ENCODE results near the gene MYCBP2.
A peak's percentile ranks its signal among the peaks of the same experiment; 100 is the strongest.
"Not testable (repeated sequence)": the region's sequence is repeated elsewhere in the genome, so short reads cannot be mapped to it uniquely, and the experiment has no call there.

Gene MYCBP2

DNA sequence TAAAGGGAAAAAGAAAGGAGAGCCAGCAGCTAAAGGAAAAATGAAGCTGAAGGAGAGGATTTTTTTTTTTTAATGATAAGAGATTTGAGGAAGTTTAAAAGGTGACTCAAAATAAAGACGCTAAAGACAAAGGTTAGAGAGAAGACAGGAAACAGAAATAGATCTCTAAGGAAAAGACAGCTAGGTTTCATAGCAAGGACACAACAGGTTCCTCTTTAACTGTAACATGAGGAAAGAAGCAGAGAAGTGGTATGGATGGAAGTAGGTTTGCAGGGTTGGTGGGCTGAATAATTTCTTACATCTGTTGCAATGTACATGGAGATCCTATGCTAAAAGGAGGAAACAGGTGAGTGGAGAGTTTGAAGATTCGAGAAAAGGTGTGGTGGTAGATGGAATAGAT, 107.5 kb downstream of the MYCBP2 start:
- no peak overlapping the region for H3K4me3 ChIP-seq (ENCODE audit: low read depth, low read length)
- no peak for DNase-seq (ENCODE audit: low read depth)
- in situ Hi-C loops (cut with HindIII; ENCODE audit: low sequenced_read_pairs), result no loop called here
- no peak for TF ChIP-seq CTCF (IDR thresholded peaks at IDR 0.05; ENCODE audit: low read depth, low read length, missing control alignments)

DNA sequence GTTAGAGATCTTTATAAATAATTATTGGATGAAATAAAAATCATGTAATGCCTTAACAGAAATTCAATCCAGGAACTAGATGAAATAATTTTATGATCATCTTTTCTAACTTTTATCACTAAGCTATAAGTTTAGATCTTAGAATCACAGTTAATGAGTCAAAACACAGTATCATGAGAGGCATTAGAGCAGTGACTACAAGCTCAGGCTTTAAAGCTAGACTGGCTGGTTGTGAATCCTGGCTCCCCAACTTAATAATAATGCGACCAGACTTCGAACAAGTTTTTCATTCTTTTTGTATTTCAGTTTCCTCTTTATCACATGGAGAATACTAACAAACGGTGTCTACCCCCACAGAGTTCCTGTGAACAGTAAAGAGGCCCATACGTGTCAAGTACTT, 108.6 kb downstream of the MYCBP2 start:
- in situ Hi-C loops (cut with HindIII; ENCODE audit: low sequenced_read_pairs), result no loop called here
- no peak for TF ChIP-seq CTCF (IDR thresholded peaks at IDR 0.05; ENCODE audit: low read depth, low read length, missing control alignments)
- no peak for DNase-seq (ENCODE audit: low read depth)
- no peak overlapping the region for H3K4me3 ChIP-seq (ENCODE audit: low read depth, low read length)

DNA sequence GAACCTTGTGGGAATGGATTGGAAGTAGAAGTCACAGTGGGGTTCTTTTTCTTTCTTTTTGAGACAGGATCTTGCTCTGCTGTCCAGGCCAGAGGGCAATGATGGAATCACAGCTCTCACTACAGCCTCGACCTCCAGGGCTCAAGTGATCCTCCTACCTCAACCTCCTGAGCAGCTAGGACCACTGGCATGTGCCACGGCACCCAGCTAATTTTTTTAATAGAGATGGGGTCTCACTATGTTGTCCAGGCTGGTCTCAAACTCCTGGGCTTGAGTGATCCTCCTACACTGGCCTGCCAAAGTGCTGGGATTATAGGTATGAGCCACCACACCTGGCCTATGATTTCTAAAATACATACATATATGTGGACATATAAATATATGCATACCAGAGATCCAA, 111.4 kb downstream of the MYCBP2 start:
- H3K4me3 ChIP-seq (ENCODE audit: low read depth, low read length), result no peak overlapping the region
- in situ Hi-C loops (cut with HindIII; ENCODE audit: low sequenced_read_pairs), result no loop called here
- DNase-seq (ENCODE audit: low read depth), result no peak

DNA sequence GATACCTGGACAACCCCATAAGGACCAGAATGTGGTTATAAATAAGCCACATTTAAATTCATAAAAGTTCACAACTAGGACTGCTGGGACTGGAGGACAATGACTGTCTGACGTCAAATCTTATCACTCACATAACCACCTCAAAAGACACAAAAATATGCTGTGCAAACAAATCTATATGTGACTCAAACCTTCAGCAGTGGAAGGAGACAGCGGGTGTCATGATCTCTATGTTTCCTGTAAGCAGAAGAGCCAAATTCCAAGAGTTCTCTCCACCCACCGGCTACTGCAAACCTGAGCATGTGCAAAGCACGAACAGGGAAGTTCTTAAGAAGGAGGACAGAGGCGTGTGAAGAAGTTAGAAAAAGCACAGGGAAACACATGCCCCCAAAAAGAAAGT, 113.2 kb downstream of the MYCBP2 start:
- H3K4me3 ChIP-seq (ENCODE audit: low read depth, low read length), result no peak overlapping the region
- in situ Hi-C loops (cut with HindIII; ENCODE audit: low sequenced_read_pairs), result no loop called here
- DNase-seq (ENCODE audit: low read depth), result peak; percentile 60
- no peak for TF ChIP-seq CTCF (IDR thresholded peaks at IDR 0.05; ENCODE audit: low read depth, low read length, missing control alignments)

More for the DNA sequence above, 111.4 kb downstream of the MYCBP2 start:
- TF ChIP-seq CTCF (IDR thresholded peaks at IDR 0.05; ENCODE audit: low read depth, low read length, missing control alignments), result no peak

- no peak for TF ChIP-seq CTCF (IDR thresholded peaks at IDR 0.05; ENCODE audit: low read depth, low read length, missing control alignments)
- no peak overlapping the region for H3K4me3 ChIP-seq (ENCODE audit: low read depth, low read length)
- in situ Hi-C loops (cut with HindIII; ENCODE audit: low sequenced_read_pairs), result no loop called here
- peak; percentile 81 for DNase-seq (ENCODE audit: low read depth)
These were observed 119.0 kb downstream of the MYCBP2 start for GRCh38 chr13:77207943-77208342.

DNA sequence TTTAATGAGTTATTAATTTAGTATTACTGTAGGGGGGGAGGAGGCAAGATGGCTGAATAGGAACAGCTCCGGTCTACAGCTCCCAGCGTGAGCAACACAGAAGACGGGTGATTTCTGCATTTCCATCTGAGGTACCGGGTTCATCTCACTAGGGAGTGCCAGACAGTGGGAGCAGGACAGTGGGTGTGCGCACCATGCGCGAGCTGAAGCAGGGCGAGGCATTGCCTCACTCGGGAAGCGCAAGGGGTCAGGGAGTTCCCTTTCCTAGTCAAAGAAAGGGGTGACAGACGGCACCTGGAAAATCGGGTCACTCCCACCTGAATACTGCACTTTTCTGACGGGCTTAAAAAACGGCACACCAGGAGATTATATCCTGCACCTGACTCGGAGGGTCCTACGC, 127.9 kb downstream of the MYCBP2 start:
- H3K4me3 ChIP-seq (ENCODE audit: low read depth, low read length); DNase-seq (ENCODE audit: low read depth); in situ Hi-C loops (cut with HindIII; ENCODE audit: low sequenced_read_pairs): not testable (repeated sequence)

DNA sequence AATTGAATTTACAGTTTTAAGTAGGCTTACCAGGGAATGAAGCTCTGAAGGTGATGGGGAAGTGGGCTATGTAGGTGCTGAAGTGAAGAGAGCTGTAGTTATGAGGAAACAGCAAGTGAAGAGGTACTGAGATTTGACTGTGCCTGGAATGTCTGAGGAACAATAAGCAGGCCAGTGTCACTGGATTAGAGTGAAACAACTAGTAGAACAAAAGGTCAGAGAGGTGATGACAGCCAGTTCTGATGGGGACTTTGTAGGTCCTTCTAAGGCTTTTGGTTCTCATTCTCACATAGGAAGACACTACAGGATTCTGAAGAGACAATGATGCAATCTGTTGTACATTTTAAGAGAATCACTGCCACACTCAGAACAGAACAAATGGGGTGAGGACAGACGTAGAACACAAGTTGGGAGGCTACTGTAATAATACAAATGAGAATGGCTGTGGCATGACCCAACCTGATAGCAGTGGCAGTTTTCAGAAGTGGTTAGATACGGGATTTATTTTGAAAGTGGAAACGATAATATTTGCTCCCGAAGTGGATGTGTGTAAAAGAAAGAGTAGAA, 130.8 kb downstream of the MYCBP2 start:
- DNase-seq (ENCODE audit: low read depth), result no peak
- no peak for TF ChIP-seq CTCF (IDR thresholded peaks at IDR 0.05; ENCODE audit: low read depth, low read length, missing control alignments)
- in situ Hi-C loops (cut with HindIII; ENCODE audit: low sequenced_read_pairs), result no loop called here
- H3K4me3 ChIP-seq (ENCODE audit: low read depth, low read length), result no peak overlapping the region
